ENCODE data around the gene ACBD5. TPM values are rescaled to one million over a fixed set of nuclear protein-coding genes. Genes with fewer than 3 reads are reported as not detected.
"Not testable (repeated sequence)": the region's sequence is repeated elsewhere in the genome, so short reads cannot be mapped to it uniquely, and the experiment has no call there.

ACBD5 gene
- total RNA-seq, 2 experiments from 2014 or later = 14.6 to 15.1 TPM

DNA sequence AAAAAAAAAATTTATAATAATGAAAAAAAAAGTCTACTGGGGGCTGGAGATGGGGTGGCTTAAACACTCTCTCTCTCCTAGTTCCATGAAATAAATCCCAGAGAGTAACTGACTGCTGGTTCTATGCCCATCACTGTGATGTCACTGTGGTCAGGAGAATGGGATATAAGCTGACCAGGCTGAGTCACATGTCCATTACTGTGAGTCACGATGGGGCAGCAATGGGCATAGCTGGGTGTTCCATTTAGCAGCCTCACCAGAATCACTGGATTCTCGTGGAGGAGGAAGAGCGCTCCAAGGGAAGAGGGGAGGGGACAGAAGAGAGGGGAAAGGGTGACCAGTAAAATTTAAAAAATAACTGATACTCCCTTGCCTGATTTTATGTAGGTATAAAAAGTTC, 48.3 kb downstream of the ACBD5 start:
- DNase-seq = no peak
- Mint-ChIP-seq H3K27ac (no peak overlapping the region), H3K4me3 (no peak overlapping the region), H3K4me1 (ENCODE audit: low read depth) (no peaks in the 10 kb centered on the region), H3K9me3 (no peaks in the 10 kb centered on the region), H3K36me3 (no peaks in the 10 kb centered on the region), H3K27me3 (no peaks in the 10 kb centered on the region)
- intact Hi-C loops (cut with micrococcal nuclease) = no loop called here
- ChIA-PET CTCF (interaction anchor here (0.5 kb wide), 1 partner anchor 1916 kb away, joined by 3 read pairs; no protein-coding TSS in a partner anchor), POLR2A (no interaction called here)

DNA sequence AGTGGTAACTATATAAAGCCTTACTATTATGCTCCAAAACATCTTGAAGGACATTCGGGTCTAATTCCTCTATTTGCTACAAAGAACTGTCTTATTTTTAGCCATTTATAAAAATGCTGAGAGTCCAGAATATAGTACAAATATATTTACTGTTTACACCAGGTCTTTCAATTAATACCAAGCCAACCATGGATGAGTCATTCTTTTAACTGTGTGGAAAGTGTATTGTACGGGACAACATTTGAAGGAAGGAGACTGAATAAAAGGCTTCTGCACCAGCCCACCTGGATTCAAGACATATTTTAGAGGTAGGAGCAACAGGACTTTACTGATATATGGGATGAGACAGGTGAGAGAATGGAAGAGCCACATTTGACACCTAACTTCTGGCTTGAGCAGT, 50.1 kb downstream of the ACBD5 start:
- POLR2A ChIA-PET = no interaction called here
- H3K4me3 Mint-ChIP-seq = no peak overlapping the region
- no peaks in the 10 kb centered on the region for H3K4me1 Mint-ChIP-seq (ENCODE audit: low read depth)
- H3K36me3 Mint-ChIP-seq = peaks cover 7% of the 10 kb centered on the region
- DNase-seq = no peak
- H3K27ac Mint-ChIP-seq = no peak overlapping the region
- no peaks in the 10 kb centered on the region for H3K27me3 Mint-ChIP-seq
- H3K9me3 Mint-ChIP-seq = no peaks in the 10 kb centered on the region
- intact Hi-C loops (cut with micrococcal nuclease) = no loop called here
- CTCF ChIA-PET = no interaction called here

DNA sequence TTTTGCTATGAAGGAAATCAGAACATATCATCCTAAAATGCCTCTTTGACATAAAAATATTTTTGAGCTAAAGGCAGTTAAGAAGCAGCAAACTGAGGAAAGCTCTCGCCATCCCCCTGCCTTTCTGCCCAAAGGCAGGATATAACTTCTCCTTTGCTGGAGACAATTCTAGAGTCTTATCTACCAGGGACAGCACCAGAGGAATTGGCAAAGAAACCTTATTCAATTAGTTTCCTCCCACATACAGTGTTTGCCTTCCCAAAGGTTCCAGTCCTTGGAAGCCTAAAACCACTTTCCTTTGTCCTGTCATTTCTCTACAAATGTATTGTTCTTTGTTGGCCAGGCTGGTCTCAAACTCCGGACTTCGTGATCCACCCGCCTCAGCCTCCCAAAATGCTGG, 51.7 kb downstream of the ACBD5 start:
- CTCF ChIA-PET = interaction anchor here (1.0 kb wide), 1 partner anchor 36 kb away, joined by 7 read pairs; no protein-coding TSS in a partner anchor
- POLR2A ChIA-PET = no interaction called here
- Mint-ChIP-seq H3K4me3 (no peak overlapping the region), H3K27me3 (no peaks in the 10 kb centered on the region), H3K4me1 (ENCODE audit: low read depth) (no peaks in the 10 kb centered on the region), H3K27ac (no peak overlapping the region), H3K9me3 (no peaks in the 10 kb centered on the region), H3K36me3 (peaks cover 18% of the 10 kb centered on the region)
- intact Hi-C loops (cut with micrococcal nuclease) = no loop called here
- DNase-seq = no peak

DNA sequence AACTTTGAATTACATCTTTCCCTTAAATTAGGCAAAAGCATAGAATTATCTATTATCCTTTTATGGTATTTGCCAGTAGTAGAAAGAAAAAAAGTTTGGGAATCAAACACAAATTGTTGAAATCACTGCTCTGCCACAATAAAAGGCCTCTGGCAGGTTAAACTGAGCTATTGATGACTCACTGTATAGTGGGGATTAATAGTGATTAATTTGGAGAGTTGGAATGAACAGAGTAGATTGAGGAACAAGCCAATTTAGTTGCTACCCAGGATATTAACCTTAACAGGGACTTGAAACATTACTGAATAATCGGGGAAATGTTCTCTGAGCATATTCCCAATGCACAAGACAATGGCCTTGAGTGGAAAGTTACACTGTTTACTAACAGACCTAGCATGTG, 52.3 kb downstream of the ACBD5 start:
- POLR2A ChIA-PET = interaction anchor here (0.6 kb wide), 1 partner anchor 598 kb away, joined by 4 read pairs; no protein-coding TSS in a partner anchor
- intact Hi-C loops (cut with micrococcal nuclease) = no loop called here
- Mint-ChIP-seq H3K9me3 (no peaks in the 10 kb centered on the region), H3K36me3 (peaks cover 19% of the 10 kb centered on the region), H3K4me1 (ENCODE audit: low read depth) (no peaks in the 10 kb centered on the region), H3K4me3 (no peak overlapping the region), H3K27me3 (no peaks in the 10 kb centered on the region), H3K27ac (no peak overlapping the region)
- DNase-seq = no peak
- CTCF ChIA-PET = interaction anchor here (1.0 kb wide), 1 partner anchor 36 kb away, joined by 7 read pairs; no protein-coding TSS in a partner anchor

DNA sequence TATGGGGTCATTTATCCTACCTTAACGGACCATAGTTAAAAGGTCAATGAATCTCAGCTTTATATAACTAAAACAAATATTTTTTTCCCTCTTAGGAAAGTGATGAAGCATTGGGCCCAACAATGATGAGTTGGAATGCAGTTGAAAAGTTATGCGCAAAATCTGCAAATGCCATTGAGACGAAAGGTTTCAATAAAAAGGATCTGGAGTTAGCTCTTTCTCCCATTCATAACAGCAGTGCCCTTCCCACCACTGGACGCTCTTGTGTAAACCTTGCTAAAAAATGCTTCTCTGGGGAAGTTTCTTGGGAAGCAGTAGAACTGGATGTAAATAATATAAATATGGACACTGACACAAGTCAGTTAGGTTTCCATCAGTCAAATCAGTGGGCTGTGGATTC, 70.7 kb downstream of the ACBD5 start:
- ChIA-PET POLR2A (no interaction called here), CTCF (interaction anchor here (0.8 kb wide), 1 partner anchor 54 kb away, joined by 3 read pairs; no protein-coding TSS in a partner anchor)
- Mint-ChIP-seq H3K27me3 (no peaks in the 10 kb centered on the region), H3K4me3 (no peak overlapping the region), H3K4me1 (ENCODE audit: low read depth) (peaks cover 6% of the 10 kb centered on the region), H3K9me3 (no peaks in the 10 kb centered on the region), H3K36me3 (peaks cover 40% of the 10 kb centered on the region), H3K27ac (no peak overlapping the region)
- no peak for DNase-seq
- intact Hi-C loops (cut with micrococcal nuclease) = no loop called here

DNA sequence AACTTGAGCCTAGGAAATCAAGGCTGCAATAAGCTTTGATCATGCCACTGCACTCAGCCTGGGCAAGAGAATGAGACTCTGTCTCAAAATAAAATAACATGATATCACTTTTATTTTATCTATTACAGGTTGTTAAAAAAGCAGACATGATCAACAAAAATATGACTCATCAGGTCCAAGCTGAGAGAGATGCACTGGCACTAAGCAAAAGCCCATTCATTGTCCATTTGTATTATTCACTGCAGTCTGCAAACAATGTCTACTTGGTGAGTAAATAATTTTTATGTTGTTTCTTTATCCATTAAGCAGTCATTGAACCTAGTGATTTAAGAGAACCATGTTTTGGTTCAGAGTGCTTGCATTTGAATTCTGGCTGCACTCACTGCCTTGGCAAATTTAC, 82.2 kb downstream of the ACBD5 start:
- POLR2A ChIA-PET = no interaction called here
- no peak for DNase-seq
- CTCF ChIA-PET = no interaction called here
- peaks cover 16% of the 10 kb centered on the region for H3K4me1 Mint-ChIP-seq (ENCODE audit: low read depth)
- no peak overlapping the region for H3K27ac Mint-ChIP-seq
- H3K9me3 Mint-ChIP-seq = no peaks in the 10 kb centered on the region
- no peak overlapping the region for H3K4me3 Mint-ChIP-seq
- intact Hi-C loops (cut with micrococcal nuclease) = loop anchor here (5.0 to 10.0 kb wide), 4 partner anchors 674 to 1176 kb away; no protein-coding TSS in a partner anchor
- peaks cover 59% of the 10 kb centered on the region for H3K36me3 Mint-ChIP-seq
- no peaks in the 10 kb centered on the region for H3K27me3 Mint-ChIP-seq

DNA sequence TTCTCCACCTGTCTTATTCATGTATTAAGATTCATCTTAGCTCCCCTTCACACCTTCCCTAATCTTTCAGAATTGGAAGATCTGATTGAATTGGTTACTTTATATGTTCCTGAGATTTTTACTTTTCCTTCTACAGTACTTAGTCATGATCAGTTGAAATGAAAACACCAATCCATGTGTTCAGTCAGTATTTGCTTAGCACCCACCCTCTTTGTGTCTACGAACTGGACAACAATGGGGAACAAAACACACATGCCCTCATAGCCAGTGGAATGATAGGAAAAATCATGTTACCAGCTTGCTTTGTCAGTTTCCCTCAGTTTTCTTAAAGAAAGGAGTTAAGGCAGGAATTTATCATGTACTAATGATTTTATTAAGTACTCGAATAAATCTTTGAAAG, 83.4 kb downstream of the ACBD5 start:
- ChIA-PET CTCF (interaction anchor here (0.7 to 1.1 kb wide), 2 partner anchors 41 to 96 kb away, joined by 3 read pairs; no protein-coding TSS in a partner anchor), POLR2A (interaction anchor here (3.7 kb wide), 1 partner anchor 86 kb away, joined by 30 read pairs; no protein-coding TSS in a partner anchor)
- Mint-ChIP-seq H3K9me3 (no peaks in the 10 kb centered on the region), H3K27me3 (no peaks in the 10 kb centered on the region), H3K4me1 (ENCODE audit: low read depth) (peaks cover 25% of the 10 kb centered on the region), H3K27ac (peak overlapping the region; percentile 83), H3K36me3 (peaks cover 63% of the 10 kb centered on the region), H3K4me3 (peak overlapping the region; percentile 97)
- intact Hi-C loops (cut with micrococcal nuclease) = loop anchor here (5.0 to 10.0 kb wide), 4 partner anchors 672 to 1178 kb away; no protein-coding TSS in a partner anchor
- no peak for DNase-seq

DNA sequence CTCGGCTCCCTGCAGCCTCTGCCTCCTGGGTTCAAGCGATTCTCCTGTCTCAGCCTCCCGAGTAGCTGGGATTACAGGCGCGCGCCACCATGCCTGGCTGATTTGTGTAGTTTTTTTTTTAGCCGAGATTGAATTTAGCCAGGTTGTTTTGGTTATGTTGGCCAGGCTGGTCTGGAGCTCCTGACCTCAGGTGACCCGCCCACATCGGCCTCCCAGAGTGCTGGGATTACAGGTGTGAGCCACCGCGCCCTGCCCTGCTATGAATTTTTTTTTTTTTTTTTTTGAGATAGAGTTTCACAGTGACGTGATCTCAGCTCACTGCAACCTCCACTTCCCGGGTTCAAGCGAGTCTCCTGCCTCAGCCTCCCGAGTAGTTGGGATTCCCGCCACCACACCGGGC, 84.0 kb downstream of the ACBD5 start:
- H3K27me3 Mint-ChIP-seq, H3K9me3 Mint-ChIP-seq: not testable (repeated sequence)
- peak; percentile 11 for DNase-seq
- Mint-ChIP-seq H3K36me3 (peaks cover 60% of the 10 kb centered on the region), H3K4me3 (peak overlapping the region; percentile 97), H3K4me1 (ENCODE audit: low read depth) (peaks cover 28% of the 10 kb centered on the region), H3K27ac (peak overlapping the region; percentile 100)
- ChIA-PET CTCF (interaction anchor here (0.7 to 1.1 kb wide), 3 partner anchors 41 to 96 kb away, joined by 3 read pairs; no protein-coding TSS in a partner anchor), POLR2A (interaction anchor here (0.6 to 4.3 kb wide), 4 partner anchors 10 to 95 kb away, joined by 3 to 30 read pairs (median 19); partner anchors contain the start of gene ANKRD26)
- intact Hi-C loops (cut with micrococcal nuclease) = loop anchor here (5.0 to 10.0 kb wide), 4 partner anchors 672 to 1178 kb away; no protein-coding TSS in a partner anchor

DNA sequence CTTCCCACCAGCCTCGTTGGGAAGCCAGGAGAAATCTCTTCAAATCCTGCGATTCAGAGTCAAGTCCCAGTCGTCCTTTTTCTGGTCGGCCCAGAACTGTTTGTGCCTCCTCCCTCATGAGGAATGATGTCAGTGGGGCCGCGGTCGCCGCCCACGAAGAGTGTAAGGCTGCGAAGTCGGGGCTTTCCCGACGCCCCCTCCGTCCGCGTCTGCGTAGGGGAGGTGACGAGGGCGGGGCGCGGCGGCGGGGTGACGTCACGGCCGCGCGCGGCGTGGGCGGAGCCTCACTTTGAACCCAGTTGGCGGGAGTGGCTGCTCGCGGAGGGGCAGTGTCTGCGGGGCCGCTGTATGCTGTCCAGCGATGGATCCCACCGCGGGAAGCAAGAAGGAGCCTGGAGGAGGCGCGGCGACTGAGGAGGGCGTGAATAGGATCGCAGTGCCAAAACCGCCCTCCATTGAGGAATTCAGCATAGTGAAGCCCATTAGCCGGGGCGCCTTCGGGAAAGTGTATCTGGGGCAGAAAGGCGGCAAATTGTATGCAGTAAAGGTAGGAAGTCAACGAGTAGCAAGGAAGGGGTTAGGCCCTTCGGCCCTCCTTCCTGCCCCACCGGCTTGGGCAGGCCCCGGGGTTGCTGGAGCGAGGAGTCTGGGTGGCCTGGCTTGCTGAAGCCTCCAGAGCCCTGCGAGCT, 85.4 kb downstream of the ACBD5 start, which contains the start of gene MASTL:
Gene MASTL, plus strand, starts transcription at position 287 of the 689 bp plus-strand sequence. Its CDS starts 75 bp downstream, at position 362.
- Mint-ChIP-seq H3K36me3 (peaks cover 57% of the 10 kb centered on the region), H3K27me3 (no peaks in the 10 kb centered on the region), H3K9me3 (no peaks in the 10 kb centered on the region), H3K4me1 (ENCODE audit: low read depth) (peaks cover 39% of the 10 kb centered on the region), H3K4me3 (peak within 1 kb of the TSS; percentile 97), H3K27ac (peak within 1 kb of the TSS; percentile 100)
- CTCF ChIA-PET = interaction anchor here (1.0 to 1.9 kb wide), 2 partner anchors 69 to 87 kb away, joined by 3 to 9 read pairs; no protein-coding TSS in a partner anchor
- POLR2A ChIA-PET = interaction anchor here (1.1 to 4.3 kb wide), 5 partner anchors 9 to 415 kb away, joined by 4 to 30 read pairs (median 17); partner anchors contain the start of genes ACBD5 and ANKRD26
- intact Hi-C loops (cut with micrococcal nuclease) = loop anchor here (1.0 to 10.0 kb wide), 7 partner anchors 54 to 1180 kb away; partner anchors contain the start of gene PDSS1
- peak; percentile 96 for DNase-seq

DNA sequence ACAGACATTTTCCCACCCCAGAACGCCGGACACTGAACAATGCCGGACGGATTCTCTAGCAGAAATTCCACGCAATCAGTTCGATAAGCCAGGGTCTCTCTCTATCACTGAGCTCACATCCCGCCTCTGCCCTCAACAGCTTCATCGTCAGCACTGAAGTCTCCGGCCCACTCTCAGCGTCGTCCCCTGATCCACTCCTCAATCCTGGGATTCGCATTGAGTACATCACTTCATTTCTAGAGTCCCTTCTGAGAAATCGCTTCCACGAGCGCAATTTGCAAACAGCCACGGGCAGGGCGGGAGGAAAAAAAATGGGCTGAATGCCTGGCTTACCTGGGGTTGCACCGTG, 86.8 kb downstream of the ACBD5 start:
- Mint-ChIP-seq H3K9me3 (no peaks in the 10 kb centered on the region), H3K27ac (peak overlapping the region; percentile 100), H3K36me3 (peaks cover 54% of the 10 kb centered on the region), H3K27me3 (no peaks in the 10 kb centered on the region), H3K4me3 (peak overlapping the region; percentile 97), H3K4me1 (ENCODE audit: low read depth) (peaks cover 44% of the 10 kb centered on the region)
- intact Hi-C loops (cut with micrococcal nuclease) = loop anchor here (1.0 to 10.0 kb wide), 8 partner anchors 88 to 1378 kb away; partner anchors contain the start of genes PDSS1, RAB18 and WAC
- ChIA-PET POLR2A (interaction anchor here (0.6 to 4.3 kb wide), 10 partner anchors 11 to 414 kb away, joined by 3 to 30 read pairs (median 5); partner anchors contain the start of genes ACBD5, ANKRD26 and RAB18), CTCF (interaction anchor here (0.9 to 1.9 kb wide), 5 partner anchors 52 to 428 kb away, joined by 3 to 9 read pairs (median 4); no protein-coding TSS in a partner anchor)
- peak; percentile 51 for DNase-seq

DNA sequence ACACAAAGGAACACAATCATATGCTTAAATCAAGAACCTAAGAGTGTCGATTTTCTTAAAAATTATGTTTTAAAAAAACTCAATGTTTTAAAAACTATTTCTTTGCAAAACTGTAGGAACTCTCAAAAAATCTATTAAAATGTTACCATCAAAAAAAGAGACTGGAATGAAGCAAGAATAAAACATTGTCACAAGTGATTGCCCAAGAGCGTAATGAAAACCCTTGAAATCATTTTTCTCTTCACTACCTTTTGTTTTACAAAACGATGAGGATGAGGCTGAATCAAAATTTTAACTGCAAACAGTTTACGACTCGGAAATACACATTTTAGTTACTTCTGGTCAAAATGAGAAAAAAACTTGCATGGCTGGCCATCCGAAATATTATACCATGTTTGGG, 87.3 kb downstream of the ACBD5 start:
- ChIA-PET POLR2A (interaction anchor here (1.4 to 4.3 kb wide), 4 partner anchors 12 to 90 kb away, joined by 5 to 30 read pairs (median 22); partner anchors contain the start of genes ACBD5 and ANKRD26), CTCF (interaction anchor here (1.6 kb wide), 1 partner anchor 71 kb away, joined by 5 read pairs; no protein-coding TSS in a partner anchor)
- Mint-ChIP-seq H3K27me3 (no peaks in the 10 kb centered on the region), H3K4me1 (ENCODE audit: low read depth) (peaks cover 41% of the 10 kb centered on the region), H3K36me3 (peaks cover 51% of the 10 kb centered on the region), H3K4me3 (peak overlapping the region; percentile 97), H3K27ac (peak overlapping the region; percentile 100), H3K9me3 (no peaks in the 10 kb centered on the region)
- intact Hi-C loops (cut with micrococcal nuclease) = loop anchor here (5.0 to 10.0 kb wide), 3 partner anchors 669 to 1379 kb away; partner anchors contain the start of gene WAC
- DNase-seq = no peak

DNA sequence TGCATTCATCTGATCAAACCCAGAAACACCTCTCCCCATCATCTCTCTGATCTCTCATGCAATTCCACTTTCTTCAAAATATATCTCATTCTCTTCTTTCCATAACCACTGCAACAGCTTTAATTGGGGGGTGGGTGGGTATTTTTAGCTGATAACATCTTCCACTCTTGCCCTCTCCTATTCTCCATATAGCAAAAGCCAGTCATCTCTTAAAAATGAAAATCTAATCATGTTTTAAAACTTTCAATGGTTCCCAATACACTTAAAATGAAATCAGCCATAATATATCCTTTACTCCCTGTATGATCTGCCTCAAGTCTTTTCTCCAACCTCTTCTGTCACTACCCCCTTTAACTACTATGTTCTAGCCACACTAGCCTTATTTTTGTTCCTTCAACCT, 87.9 kb downstream of the ACBD5 start:
- Mint-ChIP-seq H3K4me1 (ENCODE audit: low read depth) (peaks cover 36% of the 10 kb centered on the region), H3K27me3 (no peaks in the 10 kb centered on the region), H3K27ac (peak overlapping the region; percentile 100), H3K4me3 (peak overlapping the region; percentile 97), H3K9me3 (no peaks in the 10 kb centered on the region), H3K36me3 (peaks cover 48% of the 10 kb centered on the region)
- intact Hi-C loops (cut with micrococcal nuclease) = loop anchor here (5.0 to 10.0 kb wide), 3 partner anchors 668 to 1380 kb away; partner anchors contain the start of gene WAC
- no peak for DNase-seq
- CTCF ChIA-PET = no interaction called here
- POLR2A ChIA-PET = interaction anchor here (4.3 kb wide), 1 partner anchor 52 kb away, joined by 27 read pairs; the partner anchor contains the start of gene ANKRD26
